ENCODE results near the gene CDA. TPM values are rescaled to one million over a fixed set of nuclear protein-coding genes. Genes with fewer than 3 reads are reported as not detected.

The CDA gene
- total and polyA plus RNA-seq, 10 of the 15 experiments (the other 5 are each of a cell fraction or from before 2014, with no cell fraction given): not detected

DNA sequence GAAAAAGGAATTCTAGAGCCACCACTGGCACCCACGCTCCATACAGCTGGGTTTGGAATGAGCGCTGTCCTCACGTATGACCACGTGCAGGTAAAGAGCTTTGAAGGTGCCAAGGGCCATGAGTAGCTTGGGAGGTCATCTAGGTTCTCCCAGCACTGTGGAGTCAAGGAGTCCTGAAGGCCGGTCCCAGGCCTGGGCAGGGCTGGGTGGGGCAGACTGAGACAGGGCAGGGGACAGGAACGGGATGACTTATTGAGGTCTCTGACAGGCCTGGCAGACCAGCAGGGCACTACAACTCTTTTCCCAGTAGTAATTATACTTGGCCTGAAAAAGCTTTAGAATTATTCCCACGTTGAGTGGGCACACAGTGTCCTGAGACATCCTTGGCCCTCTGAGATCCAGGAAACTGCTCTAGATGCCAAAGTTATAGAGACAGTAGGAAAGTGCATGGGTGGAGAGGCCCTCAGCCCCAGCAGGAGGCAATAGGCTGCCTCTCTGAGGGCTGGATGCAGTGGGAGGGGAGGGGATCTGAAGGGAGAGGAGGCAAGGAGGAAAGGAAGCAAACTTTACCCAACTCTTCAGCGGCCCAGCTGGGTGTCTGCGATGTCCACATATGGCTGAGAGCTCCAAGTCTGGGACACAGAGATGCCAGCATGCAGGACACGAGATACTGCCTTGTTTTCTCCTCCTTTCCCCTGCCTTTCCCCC lies 1.8 kb upstream of the CDA start (continued):
- TF ChIP-seq, protein P1, sequence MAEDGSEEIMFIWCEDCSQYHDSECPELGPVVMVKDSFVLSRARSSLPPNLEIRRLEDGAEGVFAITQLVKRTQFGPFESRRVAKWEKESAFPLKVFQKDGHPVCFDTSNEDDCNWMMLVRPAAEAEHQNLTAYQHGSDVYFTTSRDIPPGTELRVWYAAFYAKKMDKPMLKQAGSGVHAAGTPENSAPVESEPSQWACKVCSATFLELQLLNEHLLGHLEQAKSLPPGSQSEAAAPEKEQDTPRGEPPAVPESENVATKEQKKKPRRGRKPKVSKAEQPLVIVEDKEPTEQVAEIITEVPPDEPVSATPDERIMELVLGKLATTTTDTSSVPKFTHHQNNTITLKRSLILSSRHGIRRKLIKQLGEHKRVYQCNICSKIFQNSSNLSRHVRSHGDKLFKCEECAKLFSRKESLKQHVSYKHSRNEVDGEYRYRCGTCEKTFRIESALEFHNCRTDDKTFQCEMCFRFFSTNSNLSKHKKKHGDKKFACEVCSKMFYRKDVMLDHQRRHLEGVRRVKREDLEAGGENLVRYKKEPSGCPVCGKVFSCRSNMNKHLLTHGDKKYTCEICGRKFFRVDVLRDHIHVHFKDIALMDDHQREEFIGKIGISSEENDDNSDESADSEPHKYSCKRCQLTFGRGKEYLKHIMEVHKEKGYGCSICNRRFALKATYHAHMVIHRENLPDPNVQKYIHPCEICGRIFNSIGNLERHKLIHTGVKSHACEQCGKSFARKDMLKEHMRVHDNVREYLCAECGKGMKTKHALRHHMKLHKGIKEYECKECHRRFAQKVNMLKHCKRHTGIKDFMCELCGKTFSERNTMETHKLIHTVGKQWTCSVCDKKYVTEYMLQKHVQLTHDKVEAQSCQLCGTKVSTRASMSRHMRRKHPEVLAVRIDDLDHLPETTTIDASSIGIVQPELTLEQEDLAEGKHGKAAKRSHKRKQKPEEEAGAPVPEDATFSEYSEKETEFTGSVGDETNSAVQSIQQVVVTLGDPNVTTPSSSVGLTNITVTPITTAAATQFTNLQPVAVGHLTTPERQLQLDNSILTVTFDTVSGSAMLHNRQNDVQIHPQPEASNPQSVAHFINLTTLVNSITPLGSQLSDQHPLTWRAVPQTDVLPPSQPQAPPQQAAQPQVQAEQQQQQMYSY (CRISPR knock-in tag; IDR thresholded peaks at IDR 0.05): no peak
- no peak for TF ChIP-seq CBX3 (IDR thresholded peaks at IDR 0.05; ENCODE audit: borderline replicate concordance, low read depth)
- TF ChIP-seq FOXM1 (IDR thresholded peaks at IDR 0.05; ENCODE audit: low read depth, low read length): no peak

- Histone ChIP-seq H4K20me1 (ENCODE audit: control insufficient read depth, insufficient read depth) (no peaks in the 10 kb centered on the region), H3K79me2 (ENCODE audit: control insufficient read depth, insufficient read depth, low read length) (no peaks in the 10 kb centered on the region), H3K27me3 (replicated peaks in 1 of 2; ENCODE audit: control insufficient read depth in 2 of 2, insufficient read depth in 2 of 2, low read length in 1 of 2) (peaks cover 5 to 8% of the 10 kb centered on the region in 2 experiments), H3K27ac (ENCODE audit: control insufficient read depth, insufficient read depth) (no peak overlapping the region), H3K9me3 (replicated peaks; ENCODE audit: control insufficient read depth, insufficient read depth, low read length) (no peaks in the 10 kb centered on the region), H3K4me1 (ENCODE audit: control insufficient read depth, insufficient read depth, low read length) (no peaks in the 10 kb centered on the region), H3K9ac (ENCODE audit: control insufficient read depth, insufficient read depth, low read length) (no peak overlapping the region), H3K36me3 (ENCODE audit: control insufficient read depth in 2 of 2, insufficient read depth in 2 of 2, low read length in 1 of 2) (no peaks in the 10 kb centered on the region), H3K4me3 (no peak overlapping the region), H3K4me2 (ENCODE audit: control insufficient read depth, insufficient read depth) (no peak overlapping the region), H2AFZ (ENCODE audit: control insufficient read depth, low read depth, low read length) (no peak overlapping the region)
- BruUV-seq (replicated peaks): no TSS peak
- ChIA-PET POLR2A (no interaction called here), RAD21 (ENCODE audit: unreplicated experiment) (no interaction called here), CTCF (interaction anchor here (1.4 kb wide), 1 partner anchor 13 kb away, joined by 3 read pairs; no protein-coding TSS in a partner anchor), SMC1A (ENCODE audit: uncharacterized antibody, unreplicated experiment) (no interaction called here)
- DNase-seq (ENCODE audit: low read depth, low spot score) (no peak), FAIRE-seq (no peak), ATAC-seq (no peak)
- intact Hi-C loops (cut with micrococcal nuclease; ENCODE audit: unreplicated experiment): no loop called here
- 26% methylated on average over 2 of the region's 2 CpGs for WGBS (ENCODE audit: insufficient coverage, insufficient replicate concordance, low lambda C conversion rate, missing lambda C conversion rate)
- no peak for TF ChIP-seq SIX5 (IDR thresholded peaks at IDR 0.05; ENCODE audit: low read depth, low read length, severe bottlenecking)
- no peak for TF ChIP-seq EP300 (IDR thresholded peaks at IDR 0.05; ENCODE audit: borderline replicate concordance in 1 of 2, control insufficient read depth in 1 of 2, low read depth in 2 of 2, low read length in 2 of 2)
- TF ChIP-seq MTA2 (IDR thresholded peaks at IDR 0.05; ENCODE audit: low read depth): no peak
- TF ChIP-seq E2F4 (IDR thresholded peaks at IDR 0.05; ENCODE audit: low read depth, low read length): no peak
- no peak for TF ChIP-seq SMAD5 (IDR thresholded peaks at IDR 0.05; ENCODE audit: low read depth)
- TF ChIP-seq IRF4 (IDR thresholded peaks at IDR 0.05; ENCODE audit: low read depth, low read length): no peak
- TF ChIP-seq CBFB (IDR thresholded peaks at IDR 0.05; ENCODE audit: low read depth): no peak
- no peak for TF ChIP-seq GABPA (IDR thresholded peaks at IDR 0.05; ENCODE audit: low read depth)
- TF ChIP-seq ZBTB11 (CRISPR knock-in tag; IDR thresholded peaks at IDR 0.05): no peak
- in situ Hi-C loops (cut with MboI): no loop called here
These were observed 1.2 kb upstream of the CDA start for GRCh38 chr1:20587661-20588053.
